Stimulated activated CD8-positive, alpha-beta memory T cell treated with anti-CD3 and anti-CD28 coated beads, Interleukin-12 subunit alpha, Interleukin-12 subunit beta, amount 100 ng/mL, for 24 hours (primary cell): ENCODE measurements around the gene BNIP3.
"Not testable (repeated sequence)": the region's sequence is repeated elsewhere in the genome, so short reads cannot be mapped to it uniquely, and the experiment has no call there.

Experiments used
- DNase-seq: peaks from one replicate; pipeline ENCODE4 v3.0.0-alpha.2; 2020; ENCODE audit errors: extremely low read depth

Gene BNIP3

DNA sequence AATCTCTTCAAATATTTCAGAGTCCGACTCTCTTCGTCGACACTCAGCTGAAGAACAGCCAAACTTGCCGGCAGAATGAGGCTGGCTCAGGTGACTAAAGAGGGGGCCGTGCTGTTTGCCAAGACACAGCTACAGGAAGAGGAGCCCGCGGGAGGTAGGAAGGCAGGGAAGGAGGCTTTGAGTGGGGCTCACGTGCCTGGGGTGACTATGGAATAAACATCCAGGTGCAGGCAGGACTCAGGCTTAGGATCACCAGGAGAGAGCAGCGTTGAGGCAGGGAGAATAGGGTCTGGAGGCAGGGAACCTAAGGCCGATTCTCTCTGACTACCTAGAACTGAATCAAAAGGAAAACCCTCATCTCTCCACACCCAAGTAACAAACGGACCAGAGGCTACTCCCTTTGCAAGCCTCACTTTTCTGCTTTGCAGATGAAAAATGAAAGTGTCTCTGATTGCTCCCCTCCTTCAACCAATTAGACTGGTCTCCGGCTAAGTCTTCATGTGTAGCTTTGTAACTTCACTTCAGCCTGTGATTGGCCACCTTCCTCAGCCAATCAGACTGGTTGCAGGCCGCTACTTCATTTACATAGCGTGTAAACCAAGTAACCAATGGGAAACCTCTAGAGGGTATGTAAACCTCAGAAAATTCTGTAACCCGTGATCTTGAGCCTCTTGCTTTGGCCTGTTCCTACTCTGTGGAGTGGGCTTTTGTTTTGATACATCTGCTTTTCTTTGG lies 19.7 kb upstream of the BNIP3 start:
- no peak for DNase-seq

GRCh38 chr10:131998845-131999681 lies 17.3 kb upstream of the BNIP3 start:
- no peak for DNase-seq

GRCh38 chr10:131998050-131998844 lies 16.5 kb upstream of the BNIP3 start:
- no peak for DNase-seq

DNA sequence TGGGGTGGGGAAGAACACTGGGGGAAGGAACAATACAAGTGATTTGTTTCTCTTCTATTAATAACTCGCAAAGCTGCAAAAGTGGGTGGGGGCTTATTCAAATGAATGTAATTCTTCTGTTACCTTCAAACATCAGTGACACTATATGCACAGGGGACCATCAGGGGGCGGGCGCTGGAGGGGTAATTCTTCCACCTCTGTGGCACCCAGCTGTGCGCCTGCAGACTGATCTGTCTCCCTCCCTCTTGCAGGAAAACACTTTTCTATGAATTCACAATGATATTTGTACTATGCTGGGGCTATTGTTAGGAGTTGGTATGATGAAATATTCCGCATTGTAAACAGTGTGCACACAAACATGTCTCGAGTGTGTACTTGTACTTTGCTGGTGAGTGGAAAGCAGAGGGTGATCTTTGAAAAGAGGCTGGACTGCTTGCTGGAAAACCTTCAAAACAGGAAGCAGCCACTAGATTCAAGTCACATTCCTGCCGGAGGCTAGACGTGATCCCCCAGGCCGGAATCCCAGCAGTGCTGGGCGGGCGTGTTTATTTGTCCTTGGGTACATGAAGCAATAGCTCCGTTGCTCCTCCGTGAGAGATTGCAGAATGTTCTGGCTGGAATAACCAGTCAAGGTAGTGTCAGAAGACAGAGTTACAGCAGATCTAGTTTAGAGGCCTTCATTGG lies 15.8 kb upstream of the BNIP3 start:
- DNase-seq, result no peak

DNA sequence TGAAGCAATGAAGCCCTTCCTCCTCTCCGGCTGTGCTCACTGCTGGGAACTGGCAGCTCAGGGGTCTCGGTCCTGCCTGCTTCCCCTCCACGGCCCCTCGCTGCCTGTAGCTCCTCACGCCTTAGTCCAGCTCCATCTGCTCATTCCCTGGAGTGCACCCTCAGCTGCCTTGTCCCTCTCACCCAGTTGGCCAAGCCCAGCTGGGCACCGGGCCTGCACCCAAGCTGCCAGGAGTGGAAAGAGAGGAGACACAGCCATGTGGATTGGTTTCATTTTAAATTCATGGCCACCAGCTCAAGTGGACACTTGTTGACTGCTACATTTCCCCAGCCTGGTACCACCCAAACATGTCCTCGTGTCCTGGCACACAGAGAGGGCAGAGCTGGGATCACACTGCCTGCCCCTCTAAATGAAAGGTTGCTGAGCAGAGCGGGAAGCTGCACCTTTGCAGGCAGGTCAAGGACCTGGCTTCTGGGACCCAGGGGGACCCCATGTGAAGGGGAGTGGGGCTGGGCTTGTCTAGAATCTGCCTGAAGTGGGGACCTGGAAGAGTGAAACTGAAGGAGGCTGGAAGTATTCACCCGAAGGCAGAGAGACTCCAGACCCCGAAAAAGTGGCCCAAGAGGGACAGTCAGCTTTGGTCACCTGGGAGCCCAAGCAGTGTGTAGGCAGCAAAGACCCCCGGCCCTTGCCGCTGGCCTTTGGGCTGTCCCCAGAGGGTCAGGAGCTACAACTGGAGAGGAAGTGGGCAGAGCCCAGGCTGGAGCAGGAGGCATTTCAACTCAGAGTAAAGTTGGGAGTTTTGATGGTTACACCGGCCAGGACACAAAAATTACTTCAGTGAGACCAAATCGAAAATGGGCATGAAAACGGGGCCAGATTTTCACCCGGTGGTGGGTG lies 15.0 kb upstream of the BNIP3 start:
- no peak for DNase-seq

- no peak for DNase-seq
Measured at GRCh38 chr10:131994435-131994834, 12.7 kb upstream of the BNIP3 start.

- DNase-seq, result no peak
Measured at GRCh38 chr10:131993275-131993674, 11.6 kb upstream of the BNIP3 start.

- no peak for DNase-seq
Measured at GRCh38 chr10:131991726-131992125, 10.0 kb upstream of the BNIP3 start.

DNA sequence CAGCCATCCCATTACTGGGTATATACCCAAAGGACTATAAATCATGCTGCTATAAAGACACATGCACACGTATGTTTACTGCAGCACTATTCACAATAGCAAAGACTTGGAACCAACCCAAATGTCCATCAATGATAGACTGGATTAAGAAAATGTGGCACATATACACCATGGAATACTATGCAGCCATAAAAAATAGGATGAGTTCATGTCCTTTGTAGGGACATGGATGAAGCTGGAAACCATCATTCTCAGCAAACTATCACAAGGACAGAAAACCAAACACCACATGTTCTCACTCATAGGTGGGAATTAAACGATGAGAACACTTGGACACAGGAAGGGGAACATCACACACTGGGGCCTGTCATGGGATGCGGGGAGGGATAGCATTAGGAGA lies 6.1 kb upstream of the BNIP3 start:
- not testable (repeated sequence) for DNase-seq

DNA sequence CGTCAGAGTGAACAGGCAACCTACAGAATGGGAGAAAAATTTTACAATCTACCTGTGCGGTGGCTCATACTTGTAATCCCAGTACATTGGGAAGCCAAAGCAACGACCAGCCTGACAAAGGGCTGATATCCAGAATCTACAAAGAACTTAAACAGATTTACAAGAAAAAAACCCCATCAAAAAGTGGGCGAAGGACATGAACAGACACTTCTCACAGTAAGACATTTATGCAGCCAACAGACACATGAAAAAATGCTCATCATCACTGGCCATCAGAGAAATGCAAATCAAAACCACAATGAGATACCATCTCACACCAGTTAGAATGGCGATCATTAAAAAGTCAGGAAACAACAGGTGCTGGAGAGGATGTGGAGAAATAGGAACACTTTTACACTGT lies 5.6 kb upstream of the BNIP3 start:
- DNase-seq, result not testable (repeated sequence)

GRCh38 chr10:131986851-131987250 lies 5.1 kb upstream of the BNIP3 start:
- not testable (repeated sequence) for DNase-seq

DNA sequence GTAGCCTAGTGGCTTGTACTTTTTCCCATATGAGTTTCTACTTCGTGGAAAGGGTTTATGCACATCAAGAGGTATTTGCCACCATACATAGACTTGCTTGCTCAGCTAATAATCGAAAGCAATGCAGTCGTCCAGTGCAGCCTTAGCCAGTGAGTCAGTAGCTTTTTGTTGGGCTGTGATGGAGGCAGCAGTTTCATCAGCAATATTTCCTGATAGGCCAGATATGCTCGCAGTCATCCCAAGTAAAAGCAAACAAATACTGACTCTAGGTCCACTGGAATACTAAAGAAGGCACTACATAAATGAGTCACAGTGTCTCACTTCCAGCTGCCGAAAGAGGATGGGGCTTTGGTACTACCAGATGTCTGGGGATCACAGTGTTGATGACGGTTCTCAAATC lies 2.1 kb upstream of the BNIP3 start:
- no peak for DNase-seq

- DNase-seq, result no peak
Measured at GRCh38 chr10:131982796-131983195, 1.1 kb upstream of the BNIP3 start.

DNA sequence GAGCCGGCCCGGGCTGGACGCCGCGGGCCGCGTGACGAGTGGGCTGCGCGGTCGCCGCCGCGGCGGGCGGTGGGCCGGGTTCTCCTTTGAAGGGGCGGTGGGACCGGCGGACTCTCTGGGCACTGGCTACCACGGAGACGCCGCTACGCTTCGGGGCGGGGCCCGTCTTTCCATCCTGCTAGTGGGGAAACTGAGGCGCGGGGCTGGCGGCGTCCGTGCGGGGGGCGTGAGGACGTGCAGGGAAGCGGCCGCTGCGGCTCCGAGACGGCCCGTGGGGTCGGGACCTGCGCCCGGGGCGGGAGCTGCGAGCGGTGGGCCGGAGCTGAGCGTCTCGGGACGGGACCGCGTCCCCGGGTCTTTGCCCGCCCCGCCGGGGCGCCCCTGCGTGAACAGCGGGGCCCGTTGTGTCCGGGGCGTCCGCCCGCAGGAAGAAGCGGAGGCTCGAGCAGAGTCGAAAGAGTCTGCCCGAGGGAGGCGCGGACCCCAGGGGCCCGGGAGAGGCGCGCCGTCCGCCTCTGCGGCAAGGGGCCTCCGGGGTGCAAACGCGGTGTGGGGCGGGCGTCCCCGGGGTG lies 548 bp upstream of the BNIP3 start:
- no peak for DNase-seq

DNA sequence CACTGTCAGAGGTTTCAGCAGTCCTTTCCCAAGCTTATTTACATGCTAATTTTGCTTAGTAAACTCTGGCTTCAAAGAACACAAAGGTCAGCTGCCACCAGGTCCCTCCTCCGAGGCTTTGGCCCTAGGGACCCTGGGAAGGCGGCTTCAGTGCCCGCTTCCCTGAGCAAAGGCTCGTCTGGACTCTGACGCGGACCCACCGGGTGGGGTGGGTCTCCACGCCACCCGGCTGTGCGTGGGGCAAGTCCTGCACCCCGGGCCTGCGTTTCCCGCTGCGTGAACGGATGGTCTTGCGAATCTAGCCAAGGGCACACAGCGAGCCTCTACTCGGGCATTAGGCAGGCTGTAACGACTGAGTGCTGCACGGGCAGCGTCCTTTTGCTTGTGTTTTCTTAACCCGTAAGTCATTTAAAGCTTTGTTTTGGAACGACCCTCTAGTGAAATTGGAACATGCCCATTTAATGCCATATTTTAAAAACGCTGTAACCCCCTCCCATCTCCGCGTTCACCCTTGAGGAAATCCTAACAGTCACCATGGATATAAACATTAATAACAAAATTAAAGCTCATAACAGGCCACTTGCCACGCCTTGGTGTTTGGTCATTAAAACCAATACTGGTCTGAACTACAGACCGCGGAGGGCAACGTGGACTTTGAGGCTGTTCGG lies 828 bp downstream of the BNIP3 start:
- no peak for DNase-seq

- no peak for DNase-seq
Measured at GRCh38 chr10:131980321-131980720, 1.4 kb downstream of the BNIP3 start.

DNA sequence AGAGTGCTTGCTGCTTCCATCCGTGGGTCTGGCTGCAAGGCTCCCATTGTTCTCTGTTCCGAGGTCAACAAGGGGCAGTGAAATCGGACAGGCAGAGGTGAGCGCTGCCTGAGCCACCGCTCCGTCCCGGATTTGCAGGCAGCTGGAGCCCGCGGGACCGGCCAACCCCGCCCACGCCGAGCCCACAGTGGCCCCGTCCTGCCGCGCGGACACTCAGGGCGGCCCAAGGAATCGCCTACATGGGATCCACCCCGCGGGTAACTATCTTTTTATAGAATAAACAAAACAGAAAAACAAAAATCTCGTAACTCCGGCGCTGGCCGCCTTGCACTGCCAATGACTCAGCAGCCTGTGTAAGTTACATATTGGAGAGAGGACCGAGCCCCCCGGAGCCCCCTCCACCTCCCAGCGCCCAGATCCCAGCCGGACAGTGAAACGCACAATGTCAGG lies 1.9 kb downstream of the BNIP3 start:
- no peak for DNase-seq

GRCh38 chr10:131979336-131979735 lies 2.4 kb downstream of the BNIP3 start:
- DNase-seq, result no peak

DNA sequence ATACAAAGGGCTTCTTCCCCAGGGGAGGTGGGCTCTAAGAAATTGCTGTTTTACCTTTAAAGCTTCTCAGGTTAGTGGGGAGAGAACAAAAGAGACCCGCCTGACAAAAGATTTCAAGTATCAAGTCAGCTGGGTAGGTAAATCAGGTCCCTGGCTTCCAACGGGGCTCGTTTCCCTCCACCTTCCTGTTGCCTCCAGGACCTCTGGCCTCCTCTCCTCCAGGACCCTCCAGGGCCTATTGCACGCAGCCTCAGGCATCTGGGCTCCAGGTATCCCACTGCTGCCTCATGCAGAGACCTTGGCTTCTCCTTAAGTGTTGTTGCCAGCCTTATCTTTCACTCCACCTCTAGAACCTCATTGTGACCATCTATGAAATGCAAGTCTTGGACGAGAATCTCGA lies 2.9 kb downstream of the BNIP3 start:
- no peak for DNase-seq

DNA sequence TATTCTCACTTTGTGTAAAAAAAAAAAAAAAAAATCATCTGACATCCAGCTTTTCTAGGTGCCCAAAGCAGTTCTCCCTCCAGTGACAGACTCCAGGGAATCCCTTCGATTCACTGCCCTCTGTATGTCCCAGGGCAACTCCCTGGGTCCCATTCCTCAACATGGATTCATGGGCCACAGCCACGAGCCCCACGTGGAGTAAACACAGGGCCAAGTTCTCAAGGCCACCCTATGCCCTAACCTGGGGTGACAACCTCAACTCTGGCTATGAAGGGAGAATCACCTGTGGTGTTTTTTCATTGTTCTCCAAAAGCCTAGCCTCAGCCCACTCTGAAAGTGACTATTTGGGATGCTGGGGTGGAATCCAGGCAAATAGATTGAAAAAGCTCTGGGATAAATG lies 3.4 kb downstream of the BNIP3 start:
- no peak for DNase-seq
